GM19240 (cell line): ENCODE data around the gene CSNK2A1.

Experiments
- DNase-seq: peaks from one replicate; pipeline ENCODE4 v3.0.0; 2011; ENCODE audit warnings: low spot score; ENCODE audit not compliant: insufficient read length

Gene CSNK2A1

DNA sequence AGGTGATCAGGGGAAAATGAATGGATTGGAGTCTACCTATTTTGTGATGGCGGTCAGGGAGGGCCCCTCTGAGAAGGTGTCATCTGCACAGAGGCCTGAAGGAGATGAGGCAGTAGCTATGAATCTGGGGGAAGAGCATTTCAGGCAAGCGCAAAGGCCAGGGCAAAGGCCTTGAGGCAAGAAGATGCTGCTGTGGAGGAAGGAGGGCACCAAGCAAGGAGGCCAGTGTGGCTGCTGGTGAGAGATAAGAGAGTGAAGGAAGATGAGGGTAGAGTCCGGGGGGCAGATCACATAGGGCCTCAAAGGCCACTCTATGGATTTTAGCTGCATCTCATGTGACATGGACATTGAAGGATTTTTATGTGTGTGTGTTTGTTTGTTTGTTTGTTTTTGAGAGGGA, 20.6 kb upstream of the CSNK2A1 start:
- no peak for DNase-seq

DNA sequence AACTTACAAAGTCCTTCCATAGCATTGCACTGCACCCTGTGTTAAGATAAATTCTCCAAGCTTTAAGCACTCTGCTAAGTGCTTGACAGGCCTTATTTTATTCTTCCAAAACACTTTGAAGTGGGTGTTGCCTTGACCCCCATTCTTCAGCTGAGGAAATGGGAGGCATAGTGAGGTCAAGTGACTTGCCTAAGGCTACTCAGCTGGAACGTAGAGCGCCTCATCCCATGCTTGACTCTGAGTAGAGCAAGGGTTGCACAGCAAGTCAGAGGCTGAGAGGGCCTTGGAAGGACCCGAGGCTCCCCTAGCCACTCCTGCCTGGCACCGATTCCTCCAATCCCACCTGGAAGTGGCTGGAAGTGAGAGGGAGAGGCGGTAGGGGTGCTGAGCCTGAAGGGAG, 19.6 kb upstream of the CSNK2A1 start:
- no peak for DNase-seq

DNA sequence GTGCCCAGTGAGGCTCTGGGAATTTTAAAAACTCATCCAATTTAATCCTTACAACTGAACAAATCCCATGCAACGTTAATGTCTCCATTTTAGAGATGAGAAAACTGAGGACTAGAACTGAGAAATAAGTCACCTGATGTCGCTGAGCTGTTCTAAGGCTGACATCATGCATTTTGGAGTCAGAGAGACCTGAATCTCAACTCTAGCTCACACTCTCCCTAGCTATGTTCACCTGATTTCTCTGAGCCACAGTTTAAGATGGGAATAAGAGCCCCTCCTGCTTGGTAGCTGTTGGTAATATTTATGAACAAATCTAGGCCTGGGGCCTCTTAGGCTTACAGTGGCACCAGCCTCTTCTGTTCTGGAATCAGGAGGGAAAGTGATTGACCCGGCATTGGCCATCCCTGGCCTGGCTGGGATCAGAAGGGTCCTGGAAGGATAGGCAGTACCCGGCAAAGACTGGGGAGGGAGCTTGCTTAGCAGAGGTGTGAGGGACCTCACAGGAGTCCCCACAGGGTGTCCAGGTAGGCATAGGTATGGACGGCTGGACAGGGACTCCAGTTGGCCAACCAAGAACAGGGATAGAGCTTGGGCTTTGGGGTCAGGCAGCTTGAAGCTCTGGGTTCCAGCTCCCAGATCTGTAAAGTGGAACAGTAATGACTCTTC, 18.8 kb upstream of the CSNK2A1 start:
- no peak for DNase-seq

DNA sequence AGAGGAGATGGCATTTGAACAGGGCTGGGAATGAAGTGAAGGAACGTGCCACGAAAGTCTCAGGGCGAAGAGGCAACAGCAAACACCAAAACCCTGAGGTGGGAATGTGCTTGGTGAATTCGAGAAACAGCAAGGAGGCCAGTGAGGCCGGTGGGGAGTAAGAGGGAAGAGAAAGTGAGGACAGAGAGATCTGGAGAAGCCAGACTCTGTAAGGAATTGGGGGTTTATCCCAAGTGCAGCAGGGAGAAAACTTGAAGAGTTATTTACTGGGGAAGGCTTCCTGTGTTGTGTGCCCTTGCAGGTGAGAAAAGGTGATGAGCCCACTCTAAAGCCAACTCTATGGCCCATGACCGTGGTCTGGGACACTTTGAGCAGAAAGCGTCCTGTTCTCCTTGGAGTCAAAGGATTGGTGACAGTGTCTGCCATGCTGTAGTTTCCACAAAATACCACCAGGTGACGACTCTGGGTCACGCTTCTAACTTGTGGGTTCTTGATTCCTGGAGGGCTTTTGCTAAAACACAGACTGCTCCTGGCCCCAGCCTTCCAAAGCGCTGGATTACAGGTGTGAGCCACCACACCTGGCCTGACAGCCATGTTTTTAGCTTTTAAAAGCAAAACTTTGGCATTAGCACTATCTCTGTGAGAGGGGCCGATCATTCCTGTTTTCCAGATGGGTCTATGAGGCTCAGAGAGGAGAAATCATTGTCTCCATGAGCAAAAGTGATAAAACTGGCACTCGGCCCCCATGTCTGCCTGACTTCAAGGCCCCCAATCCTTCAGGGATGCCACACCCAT, 18.0 kb upstream of the CSNK2A1 start:
- DNase-seq: peak; percentile 58

DNA sequence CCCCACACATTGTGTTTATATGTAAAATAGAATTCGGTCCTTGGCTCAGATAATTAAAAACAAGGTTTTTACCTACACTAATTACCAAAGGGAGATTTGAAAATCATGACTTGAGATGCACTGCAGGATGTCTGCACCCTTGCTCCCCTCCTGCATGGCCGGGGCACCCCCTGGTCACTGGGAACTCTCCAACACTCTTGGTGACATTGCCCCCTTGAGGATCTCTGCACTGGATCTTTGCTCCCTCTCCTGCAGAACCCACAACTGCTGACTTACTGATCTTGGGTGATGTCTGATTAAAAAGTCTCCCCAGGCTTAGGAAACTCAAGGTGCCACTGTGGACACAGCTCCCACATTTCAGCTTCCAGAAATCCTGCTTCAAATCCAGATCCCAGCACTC, 17.1 kb upstream of the CSNK2A1 start:
- no peak for DNase-seq

DNA sequence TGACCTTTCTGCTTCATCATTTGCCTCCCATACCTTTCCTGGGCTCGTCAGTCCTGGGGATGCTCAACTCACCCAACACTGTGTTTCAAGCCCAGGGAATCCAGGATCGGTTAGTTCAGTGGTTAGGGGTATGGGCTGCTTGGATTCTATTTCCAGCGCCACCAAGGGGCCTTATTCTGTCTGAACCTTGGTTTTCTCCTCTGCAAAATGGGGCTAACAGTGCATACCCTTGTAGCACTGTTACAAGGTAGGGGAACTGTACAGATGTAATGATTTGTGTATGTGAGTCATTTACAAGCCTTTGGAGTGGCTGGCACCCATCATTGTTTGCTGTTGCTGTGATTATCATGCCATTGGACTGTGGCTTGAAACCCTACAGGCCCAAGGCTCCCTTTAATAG, 14.5 kb upstream of the CSNK2A1 start:
- DNase-seq: no peak

DNA sequence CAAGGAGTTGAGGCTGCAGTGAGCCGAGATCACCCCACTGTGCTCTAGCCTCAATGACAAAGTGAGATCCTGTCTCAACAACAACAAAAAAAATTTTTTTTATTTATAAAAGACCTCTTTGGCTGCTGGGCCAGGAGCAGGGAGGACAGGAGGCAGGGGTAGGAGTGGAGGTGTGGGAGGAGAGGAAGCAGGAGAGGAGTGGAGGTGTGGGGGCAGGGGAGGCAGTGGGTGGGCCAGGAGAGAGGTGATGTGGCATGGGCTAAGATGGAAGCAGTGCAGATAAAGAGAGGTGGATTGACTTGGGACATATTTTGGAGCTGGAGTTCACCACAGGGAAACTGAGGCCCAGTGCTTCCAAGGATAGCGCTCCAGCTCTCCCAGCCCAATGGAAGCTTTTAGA, 13.4 kb upstream of the CSNK2A1 start:
- no peak for DNase-seq

DNA sequence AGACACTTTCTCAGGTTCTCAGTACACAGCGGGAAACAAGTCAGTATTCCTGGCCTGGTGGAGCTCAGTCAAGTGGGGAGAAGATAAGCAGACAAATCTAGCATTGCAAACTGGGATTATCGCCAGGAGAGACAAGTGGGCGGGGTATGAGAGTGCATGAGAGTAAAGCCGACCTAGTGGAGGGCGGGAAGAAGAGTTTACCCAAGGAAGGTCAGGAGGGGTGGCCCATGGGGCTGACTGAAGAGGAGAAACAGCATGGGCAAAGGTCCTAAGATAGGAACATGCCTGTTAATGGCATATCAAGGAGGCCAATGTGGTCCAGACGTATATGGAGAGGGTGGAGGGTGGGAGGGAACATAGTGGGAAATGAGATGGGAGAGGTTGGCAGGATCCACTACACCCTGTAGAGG, 12.4 kb upstream of the CSNK2A1 start:
- DNase-seq: no peak

DNA sequence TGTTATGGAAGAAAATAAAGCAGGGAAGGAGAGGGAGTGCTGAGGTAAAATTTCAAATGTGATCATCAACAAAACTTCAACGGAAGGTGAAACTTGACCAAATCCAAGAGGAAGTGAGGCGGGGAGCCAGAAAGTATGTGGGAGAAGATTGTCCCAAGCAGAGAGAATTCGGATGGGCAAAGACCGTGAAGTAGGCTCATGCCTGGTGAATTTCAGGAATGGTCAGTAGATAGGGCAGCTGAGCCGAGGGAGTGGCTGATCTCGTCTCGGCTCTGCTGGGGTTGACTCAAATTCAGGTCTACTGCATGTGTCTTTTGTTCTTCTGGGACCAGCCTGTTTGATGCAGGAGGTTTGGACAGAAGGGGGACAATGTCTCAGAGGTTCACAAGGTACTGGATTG, 7.0 kb upstream of the CSNK2A1 start:
- DNase-seq: no peak

DNA sequence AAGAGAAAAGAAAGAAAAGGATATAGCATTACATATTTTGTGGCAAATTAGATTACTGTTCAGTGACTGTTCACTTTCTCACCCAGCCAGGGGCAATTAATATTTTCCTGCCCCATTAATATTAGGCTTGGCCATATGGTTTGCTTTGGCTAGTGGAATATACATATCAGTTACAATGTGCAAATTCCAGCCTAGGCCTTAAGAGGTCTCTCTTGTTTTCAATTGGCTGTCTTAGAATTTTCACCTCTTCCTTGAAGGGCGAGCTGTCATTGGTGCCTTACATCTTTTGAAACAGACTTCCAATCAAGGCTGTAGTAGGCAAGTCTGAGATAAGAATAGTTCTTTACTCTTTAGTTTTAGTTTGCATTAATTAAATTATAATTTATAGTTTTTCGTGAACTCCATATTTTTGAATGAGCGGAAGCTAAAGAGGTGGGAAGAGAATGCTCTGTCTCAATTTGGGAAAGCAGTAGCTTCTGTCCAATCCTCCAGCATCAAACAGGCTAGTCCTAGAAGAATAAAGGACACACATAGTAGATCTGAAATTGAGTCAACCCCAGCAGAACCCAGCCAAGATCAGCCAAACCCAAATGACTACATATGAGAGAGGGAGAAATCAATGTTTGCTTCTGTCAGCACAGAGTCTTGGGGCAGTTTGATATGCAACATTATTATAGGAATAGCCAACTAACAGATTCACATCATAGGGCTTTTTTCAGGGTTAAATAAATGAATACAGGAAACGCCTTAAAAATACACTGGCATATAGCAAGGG, 6.3 kb upstream of the CSNK2A1 start:
- DNase-seq: no peak

DNA sequence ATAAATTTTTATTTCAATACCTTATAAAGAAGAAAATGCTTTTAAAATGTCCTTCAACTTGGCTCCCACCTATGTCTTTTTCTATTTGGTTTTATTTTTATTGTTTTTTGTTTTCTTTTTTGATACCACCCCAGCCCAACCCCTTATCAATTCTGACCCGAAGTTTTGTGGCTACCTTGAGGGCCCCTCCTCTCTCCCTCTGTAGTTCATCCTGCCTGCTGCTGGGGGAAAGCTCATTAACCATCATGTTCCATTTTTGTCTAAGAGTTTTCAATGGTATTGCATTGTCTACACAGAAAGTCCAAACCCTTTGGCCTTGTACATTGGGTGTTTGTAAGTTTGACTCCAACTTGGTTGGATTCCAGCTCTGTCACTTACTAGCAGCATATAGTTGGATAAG, 5.3 kb upstream of the CSNK2A1 start:
- DNase-seq: no peak

DNA sequence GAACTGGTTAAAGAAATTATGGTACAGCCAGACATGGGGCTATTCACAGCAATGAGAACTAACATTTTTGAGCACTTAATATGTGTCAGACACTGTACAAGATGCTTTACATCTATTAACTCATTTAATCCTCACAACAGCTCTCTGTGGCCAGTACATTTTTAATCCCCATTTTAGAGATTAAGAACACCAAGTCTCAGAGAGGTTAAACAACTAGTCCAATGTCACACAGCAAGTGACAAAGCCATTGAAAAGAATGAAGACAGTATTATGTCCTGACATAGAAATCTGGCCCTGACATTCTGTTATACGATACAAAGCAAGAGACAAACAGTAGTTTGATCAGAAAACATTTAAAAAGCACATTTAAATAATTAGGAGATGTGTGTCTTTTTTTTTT, 3.8 kb upstream of the CSNK2A1 start:
- DNase-seq: no peak

DNA sequence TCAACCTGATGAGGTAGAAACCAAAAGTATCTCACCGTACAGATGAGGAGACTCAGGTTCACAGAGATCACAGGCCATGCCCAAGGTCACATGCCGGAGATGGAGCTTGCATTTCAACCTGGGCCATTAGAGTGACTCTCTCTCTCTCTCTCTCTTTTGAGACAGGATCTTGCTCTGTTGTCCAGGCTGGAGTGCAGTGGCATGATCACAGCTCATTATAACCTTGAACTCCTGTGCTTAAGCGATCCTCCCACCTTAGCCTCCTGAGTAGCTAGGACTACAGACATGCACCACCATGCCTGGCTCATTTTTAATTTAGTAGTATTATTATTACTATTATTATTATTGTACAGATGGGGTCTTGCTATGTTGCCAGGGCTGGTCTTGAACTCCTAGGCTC, 2.8 kb upstream of the CSNK2A1 start:
- DNase-seq: no peak

DNA sequence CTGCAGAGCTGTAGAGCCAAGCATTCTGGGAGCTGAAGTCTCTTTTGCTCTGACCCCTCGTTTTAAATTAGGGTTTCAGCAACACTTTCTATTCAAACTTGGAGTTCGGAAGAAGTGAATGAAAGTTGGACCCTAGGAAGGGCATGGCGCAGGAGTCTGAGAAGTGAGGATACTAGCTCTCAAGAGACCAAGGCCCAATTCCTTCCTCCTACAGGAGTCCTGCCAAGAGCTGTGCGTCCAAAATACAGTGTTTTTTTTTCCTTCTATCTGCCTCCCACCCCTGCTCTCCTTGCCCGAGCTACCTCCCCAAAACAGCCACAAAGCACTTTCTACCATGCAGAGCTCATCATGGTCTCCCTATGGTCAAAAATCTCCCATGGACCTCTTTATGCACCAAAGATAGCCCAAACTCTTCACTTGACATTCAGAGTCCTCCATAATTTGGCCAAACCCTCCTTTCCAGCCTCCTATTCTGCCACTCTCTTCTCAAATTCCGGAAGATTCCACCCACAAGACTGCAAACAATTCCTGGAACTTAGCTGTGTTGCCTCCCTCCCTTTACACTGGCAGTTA, 649 bp upstream of the CSNK2A1 start:
- no peak for DNase-seq

DNA sequence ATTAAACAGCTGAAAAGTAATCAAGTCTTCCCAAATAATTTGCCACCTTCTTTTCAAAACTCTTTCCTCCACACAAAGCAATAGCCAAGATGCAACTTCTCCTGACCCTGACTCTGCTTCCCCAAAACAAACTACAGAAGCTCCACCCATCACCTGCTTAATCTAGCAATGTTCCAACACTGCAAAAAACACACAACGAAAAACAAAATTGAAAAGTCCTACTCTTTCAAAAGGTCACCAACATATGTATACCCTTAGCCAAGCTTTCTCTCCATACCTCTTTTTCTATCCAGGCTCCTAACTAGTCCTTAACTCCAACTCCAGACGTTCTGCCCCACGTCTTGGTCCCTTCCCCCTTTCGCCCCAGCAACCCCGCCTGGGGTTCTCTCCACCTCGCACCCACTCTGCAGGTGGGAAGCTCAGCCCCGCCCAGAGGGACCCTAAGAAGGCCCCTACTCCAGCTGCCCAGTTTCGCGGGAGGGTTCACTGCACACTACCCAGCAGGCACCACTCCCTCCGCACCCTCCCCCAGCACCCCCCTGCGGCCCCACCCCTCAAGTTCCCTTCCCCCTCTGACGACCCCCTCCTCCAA, 717 bp downstream of the CSNK2A1 start:
- peak; percentile 17 for DNase-seq

DNA sequence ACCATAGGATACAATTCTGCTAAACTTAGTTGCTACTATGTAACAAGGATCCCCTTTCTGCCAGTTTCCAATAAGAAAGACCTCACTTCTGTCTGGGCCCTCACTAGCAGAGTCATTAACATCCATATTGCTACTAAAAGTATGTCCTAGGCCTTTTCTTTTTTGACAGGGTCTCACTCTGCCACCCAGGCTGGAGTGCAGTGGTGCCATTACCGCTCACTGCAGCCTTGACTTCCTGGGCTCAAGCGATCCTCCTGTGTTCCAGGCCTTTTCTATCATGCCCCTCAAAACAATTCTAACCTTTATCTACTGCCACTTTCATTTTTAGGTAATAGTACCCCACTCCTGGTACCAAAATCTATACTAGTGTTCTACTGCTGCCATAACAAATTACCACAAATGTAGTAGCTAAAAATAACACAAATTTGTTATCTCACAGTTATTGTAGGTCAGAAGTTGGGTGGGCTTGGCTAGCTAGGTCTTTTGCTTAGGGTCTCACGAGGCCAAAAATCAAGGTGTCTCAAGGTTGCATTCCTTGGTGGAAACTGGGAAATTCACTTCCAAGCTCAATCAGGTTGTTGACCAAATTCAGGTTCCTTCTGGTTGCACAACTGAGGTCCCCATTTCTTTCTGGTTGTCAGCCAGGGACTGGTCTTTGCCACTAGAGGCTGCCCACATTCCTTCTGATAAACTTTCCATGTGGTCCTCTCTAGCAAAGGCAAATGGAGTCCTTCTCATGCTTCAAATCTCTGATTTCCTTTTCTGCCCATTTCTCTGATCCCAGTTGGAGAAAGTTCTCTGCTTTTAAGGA, 3.0 kb downstream of the CSNK2A1 start:
- DNase-seq: no peak

DNA sequence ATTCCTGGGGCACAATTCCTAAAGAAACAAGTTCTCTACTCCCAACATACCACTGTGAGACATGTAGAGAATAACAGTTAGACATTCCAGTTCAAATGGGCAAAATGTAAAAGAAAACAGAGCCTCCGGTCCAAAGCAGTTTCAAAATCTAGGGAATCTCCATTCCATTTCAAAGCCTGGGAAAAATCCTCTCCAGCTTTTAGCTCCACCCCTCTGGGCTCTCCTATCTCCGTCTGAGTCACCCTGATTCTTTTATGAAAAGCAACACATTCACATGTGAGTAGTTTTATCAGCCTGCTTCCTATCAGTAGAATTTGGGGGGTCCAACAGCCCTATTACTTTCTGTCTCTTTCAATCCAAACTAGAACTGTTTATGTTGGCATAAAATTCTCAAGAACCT, 3.7 kb downstream of the CSNK2A1 start:
- DNase-seq: no peak

DNA sequence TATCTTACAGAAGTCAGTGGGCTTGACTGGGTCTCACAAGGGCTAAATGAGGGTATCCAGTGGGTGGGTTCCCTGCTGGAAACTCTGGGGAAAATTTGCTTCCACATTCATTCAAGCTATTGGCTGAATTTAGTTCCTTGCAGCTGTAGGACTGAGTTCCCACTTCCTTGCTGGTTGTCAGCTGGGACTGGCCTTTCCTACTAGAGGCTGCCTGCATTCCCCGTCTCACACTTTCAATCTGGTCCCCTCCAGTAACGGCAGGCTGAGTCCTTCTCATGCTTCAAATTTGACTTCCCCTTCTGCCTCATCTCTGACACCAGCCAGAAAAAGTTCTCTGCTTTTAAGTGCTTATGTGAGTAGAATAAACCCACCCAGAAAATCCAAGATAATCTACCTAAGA, 4.4 kb downstream of the CSNK2A1 start:
- DNase-seq: no peak

DNA sequence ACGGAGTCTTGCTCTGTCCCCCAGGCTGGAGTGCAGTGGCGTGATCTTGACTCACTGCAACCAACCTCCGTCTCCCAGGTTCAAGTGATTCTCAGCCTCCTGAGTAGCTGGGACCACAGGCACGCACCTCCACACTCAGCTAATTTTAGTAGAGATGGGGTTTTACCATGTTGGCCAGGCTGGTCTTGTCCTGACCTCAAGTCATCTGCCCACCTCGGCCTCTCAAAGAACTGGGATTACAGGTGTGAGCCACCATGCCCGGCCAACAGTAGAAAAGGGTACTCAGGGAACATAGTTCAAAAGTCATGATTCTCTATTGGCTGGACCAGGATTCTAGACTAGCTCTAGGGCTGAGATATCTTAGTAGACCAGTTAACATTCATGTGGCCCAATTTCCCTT, 5.6 kb downstream of the CSNK2A1 start:
- DNase-seq: no peak

DNA sequence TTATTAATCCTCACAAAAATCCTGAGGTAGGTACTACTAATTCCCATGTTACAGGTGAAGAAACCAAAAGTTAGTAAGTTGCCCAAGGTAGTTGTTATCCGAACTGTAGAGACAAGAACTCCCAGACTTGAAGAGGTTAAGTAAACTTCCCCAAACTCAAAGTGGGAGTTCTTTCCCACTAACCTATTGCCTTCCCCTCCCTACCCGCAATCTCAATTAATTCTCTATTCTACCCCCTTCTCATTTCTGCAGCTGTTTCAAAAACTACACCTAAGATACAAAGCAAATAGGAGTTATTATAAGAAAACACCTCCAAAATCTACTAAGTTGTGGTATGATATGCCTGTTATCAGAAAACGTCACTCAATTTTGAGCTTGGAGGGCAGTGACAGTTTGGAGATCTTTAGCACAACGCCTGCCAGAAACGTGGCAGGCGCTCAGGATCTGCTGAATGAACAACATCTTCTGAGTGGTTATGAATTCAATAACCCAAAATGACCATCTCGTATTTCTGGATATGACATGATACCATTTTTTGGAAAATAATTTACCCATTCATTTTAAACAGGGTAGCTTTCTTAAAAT, 7.1 kb downstream of the CSNK2A1 start:
- DNase-seq: no peak

DNA sequence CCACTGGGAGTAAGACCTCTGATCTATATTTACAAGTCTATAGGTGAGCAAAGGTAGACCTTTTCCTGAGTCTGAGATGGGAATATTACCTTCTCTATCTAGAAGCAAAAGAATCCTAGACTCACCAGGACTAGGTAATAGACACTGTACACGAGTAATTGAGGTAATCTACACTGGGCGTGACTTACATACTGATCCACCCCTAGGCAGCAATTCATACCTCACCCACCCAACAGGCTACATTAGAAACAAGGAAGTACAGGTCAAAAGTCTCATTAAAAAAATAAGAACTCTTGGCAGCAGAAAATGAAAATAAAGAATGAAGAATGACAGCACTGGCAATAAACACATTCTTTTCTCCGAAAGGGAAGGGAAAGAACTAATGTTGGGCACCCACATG, 7.6 kb downstream of the CSNK2A1 start:
- no peak for DNase-seq
